ENCODE measurements around the gene DENND1A.

DENND1A gene

GRCh38 chr9:123684393-123685149, 245.4 kb downstream of the DENND1A start:
- DNase-seq (ENCODE audit: low read depth in 2 of 2), result no peak

- no peak for DNase-seq (ENCODE audit: low read depth in 2 of 2)
These were observed 247.2 kb downstream of the DENND1A start for GRCh38 chr9:123682746-123683145.

GRCh38 chr9:123680352-123680751, 249.6 kb downstream of the DENND1A start:
- DNase-seq (ENCODE audit: low read depth in 2 of 2), result no peak

DNA sequence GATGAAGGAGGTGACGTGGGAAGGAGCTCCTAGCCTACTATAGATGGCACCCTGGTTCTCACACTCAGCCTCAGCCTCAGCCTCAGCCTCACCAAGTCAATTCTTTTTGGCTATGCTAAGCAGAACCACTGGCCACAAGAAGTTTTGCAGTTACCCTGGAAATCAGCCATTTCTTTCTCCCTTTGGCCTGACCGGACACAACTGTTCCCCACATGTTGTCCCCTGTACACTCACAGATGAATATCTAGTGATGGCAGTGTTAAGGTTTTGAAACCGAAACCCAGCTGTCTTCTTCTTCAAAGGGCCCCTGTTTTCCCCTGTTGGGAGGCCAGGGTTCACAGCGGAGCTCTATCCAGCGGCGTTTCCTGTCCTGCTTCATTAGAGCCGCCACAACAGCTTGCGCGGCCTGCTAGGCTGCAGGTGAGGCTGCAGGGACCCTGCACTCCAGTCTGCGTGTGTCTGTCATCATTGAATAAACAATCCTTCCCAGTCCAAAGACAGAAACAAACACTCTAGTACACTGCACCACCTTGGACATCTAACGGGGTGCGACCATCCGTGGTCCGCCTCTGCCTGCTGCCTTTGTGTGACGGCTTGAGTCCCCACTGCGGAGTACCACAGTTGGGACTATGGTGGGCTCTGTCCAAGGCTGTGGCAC, 250.5 kb downstream of the DENND1A start:
- no peak for DNase-seq (ENCODE audit: low read depth in 2 of 2)

- DNase-seq (ENCODE audit: low read depth in 2 of 2), result no peak
These were observed 251.0 kb downstream of the DENND1A start for GRCh38 chr9:123678878-123679329.

DNA sequence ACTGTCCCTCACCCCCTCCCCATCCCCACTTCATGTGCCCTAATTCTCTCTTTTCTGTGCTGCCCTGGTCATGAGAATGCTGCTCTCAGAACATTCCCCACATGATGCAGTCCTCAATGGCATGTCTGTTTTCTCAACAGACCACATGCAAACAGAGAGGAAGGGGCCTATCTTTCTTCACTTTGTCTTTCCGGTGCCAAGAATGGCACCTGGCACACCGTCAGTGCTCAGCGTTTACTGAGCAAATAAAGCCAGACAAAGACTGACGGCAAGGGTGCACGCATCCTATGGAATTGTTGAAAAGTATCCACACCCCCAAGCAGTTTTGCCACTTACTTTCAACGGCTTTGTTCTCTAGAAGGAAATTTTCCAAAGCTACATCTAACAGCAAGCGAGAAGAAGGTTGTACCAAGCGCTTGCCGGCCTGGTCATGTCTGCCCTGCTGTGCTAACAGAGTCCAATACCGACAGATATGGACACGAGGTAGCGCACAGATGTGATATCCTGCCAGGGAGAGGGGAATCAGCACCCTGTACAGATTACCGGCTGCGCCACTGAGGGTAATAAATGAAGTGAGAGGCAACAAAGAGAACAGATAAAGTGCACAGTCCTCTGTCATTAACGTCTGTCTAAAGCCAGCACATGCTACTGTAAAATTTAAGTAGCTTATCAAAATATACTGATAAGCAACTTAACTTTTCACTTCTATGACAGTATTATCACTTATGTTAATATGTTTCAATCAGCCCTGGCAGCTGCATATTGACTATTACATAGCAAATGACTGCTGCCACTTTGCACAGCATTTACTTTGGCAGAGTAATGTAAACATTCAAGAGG, 251.7 kb downstream of the DENND1A start:
- DNase-seq (ENCODE audit: low read depth in 2 of 2), result no peak

DNA sequence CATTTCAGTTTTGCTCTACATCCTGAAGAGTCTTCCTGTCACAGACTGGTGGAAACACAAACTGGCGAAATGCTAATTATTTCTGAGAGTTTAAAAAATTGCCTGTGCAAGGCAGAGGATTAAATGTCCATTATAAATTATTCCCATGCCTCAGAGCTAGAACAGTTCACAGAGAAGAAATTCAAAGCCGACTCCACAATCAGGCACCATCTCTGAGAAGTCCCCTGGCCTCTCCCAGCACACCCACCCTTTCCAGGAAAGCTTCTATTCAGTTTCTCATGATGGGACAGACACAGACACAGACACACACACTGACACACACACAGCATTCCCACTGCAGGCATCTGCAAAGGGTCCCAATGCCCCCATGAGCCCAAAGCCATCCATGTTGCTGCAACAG, 253.1 kb downstream of the DENND1A start:
- DNase-seq (ENCODE audit: low read depth in 2 of 2), result no peak

DNA sequence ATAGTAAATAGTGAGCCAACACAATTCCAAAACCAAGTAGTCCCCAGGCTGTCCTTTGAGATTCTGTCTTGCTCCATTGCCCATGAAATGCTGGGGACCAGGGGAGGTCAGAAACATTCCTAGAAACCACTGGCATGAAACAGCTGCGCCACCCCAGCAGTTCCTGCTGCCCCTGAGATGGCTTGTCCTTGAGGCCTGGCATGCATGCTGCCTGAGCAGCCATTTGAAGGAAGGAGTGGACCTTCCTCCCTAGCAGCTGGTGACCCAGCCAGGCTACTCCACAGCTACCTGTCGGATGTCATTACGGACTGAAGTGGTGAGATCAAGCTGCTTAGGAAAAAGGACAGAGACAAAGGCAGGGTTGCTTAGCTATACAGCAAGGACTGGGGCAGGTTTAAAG, 260.6 kb downstream of the DENND1A start:
- no peak for DNase-seq (ENCODE audit: low read depth in 2 of 2)

- DNase-seq (ENCODE audit: low read depth in 2 of 2), result no peak
These were observed 266.4 kb downstream of the DENND1A start for GRCh38 chr9:123663529-123663928.

- no peak for DNase-seq (ENCODE audit: low read depth in 2 of 2)
These were observed 267.7 kb downstream of the DENND1A start for GRCh38 chr9:123662057-123662776.

DNA sequence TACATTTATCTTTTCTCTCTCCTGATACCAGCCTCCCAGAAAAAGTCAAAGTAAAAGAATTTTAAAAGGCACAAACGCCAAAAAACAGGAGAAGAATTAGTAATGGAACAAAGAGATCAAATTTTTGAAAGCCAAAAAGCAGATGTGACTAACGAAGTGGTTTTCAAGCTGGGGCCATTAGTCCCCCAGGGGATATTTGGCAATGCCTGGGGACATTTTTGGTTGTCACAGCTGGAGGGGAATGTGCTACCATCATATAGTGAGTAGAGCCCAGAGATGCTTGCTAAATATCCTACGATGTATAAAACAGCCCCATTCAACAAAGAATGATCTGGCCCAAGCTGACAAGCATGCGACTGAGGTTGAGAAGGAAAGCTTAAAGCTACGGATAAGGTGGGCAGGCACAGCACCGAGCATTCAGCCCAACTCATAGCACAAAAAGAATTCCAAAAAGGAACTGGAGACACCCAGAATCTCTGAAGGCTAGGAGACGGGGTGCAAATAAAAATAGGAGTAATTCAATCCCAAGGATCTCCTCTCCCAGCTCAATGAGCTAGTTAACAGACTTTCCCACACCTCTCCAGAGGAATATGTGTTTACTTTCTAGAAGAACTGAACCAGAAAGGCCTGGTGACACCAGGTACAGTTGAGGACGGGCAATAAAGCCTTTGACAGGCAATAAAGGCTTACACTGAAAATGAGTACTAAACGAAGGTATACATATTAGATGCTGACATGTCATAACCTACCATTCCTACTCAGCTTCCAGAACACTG, 269.0 kb downstream of the DENND1A start:
- no peak for DNase-seq (ENCODE audit: low read depth in 2 of 2)

GRCh38 chr9:123659358-123659757, 270.6 kb downstream of the DENND1A start:
- no peak for DNase-seq (ENCODE audit: low read depth in 2 of 2)

GRCh38 chr9:123658792-123659191, 271.1 kb downstream of the DENND1A start:
- no peak for DNase-seq (ENCODE audit: low read depth in 2 of 2)

- DNase-seq (ENCODE audit: low read depth in 2 of 2), result no peak
These were observed 272.0 kb downstream of the DENND1A start for GRCh38 chr9:123657941-123658340.

- no peak for DNase-seq (ENCODE audit: low read depth in 2 of 2)
These were observed 272.8 kb downstream of the DENND1A start for GRCh38 chr9:123657099-123657498.

GRCh38 chr9:123656565-123656964, 273.4 kb downstream of the DENND1A start:
- no peak for DNase-seq (ENCODE audit: low read depth in 2 of 2)

DNA sequence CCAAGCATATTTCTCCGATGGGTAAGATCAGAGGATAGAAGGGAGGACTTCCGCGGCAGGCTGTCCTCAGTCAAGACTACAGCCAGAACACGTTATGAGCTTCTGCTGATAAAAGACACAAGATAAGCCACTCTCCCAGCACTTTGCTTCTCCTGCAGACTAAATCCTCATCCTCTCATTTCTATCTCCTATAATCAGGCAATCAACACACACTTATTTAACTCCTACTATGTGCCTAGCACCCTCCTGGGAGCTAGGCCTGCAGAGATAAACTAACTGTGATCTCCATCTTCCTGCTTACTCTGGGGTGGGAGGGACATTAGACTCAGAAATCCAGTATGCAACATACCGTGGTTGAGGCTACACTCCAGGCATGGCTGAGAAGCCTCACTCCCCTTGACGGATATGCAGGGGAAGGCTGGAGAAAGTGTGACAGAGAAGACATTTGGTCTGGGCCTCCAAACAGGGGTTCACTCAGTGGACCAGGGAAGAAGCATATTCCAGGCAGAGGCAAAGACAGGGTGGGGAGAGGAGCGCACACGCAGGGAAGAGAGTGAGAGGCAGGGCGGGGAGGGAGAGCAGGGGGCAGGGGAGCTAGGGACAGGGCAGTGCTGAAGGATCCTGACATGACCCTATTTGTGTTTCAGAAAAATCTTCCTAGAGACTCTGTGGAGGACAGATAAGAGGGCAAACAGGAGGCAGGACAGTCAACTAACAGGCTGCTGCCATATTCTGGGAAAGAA, 274.1 kb downstream of the DENND1A start:
- no peak for DNase-seq (ENCODE audit: low read depth in 2 of 2)

DNA sequence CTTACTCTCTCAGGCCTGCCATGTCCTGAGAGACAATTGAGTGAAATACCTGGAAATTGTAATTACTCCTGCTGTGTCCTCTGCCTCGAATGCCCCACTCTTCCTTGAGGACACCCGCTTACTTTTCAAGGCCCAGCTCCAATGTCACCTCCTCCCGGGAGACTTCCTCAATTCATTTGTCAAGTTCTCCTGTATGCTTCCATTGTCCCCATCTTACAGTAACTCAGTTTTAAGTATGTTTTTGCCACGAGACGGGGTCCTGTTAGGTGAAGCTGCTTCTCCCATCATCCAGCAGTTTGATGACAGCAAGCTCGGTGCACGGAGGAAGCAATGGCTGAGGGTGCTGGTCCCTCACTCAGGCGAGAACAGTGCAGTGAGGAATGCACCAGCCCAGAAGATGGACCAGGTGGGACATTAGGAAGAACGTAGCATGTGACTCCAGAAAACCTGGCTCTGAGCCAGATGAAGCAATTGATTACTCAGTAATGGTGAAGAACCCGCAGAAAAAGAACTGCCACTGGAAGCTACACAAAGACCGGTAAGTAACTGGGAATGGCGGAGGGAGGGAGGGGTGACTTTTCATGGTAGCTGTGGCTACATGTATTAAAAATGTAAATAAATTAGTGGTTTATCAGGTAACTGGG, 274.8 kb downstream of the DENND1A start:
- DNase-seq (ENCODE audit: low read depth in 2 of 2), result no peak

GRCh38 chr9:123654218-123654993, 275.5 kb downstream of the DENND1A start:
- no peak for DNase-seq (ENCODE audit: low read depth in 2 of 2)
